Fibroblast of skin of abdomen (primary cell): ENCODE results near the gene ABR.
A peak's percentile ranks its signal among the peaks of the same experiment; 100 is the strongest.

Source experiments
- DNase-seq: peaks from one replicate; pipeline ENCODE4 v3.0.0-alpha.2; 2013

ABR gene

GRCh38 chr17:1029196-1029921 is 150.4 kb downstream of the ABR start:
- DNase-seq = peak; percentile 34

- no peak for DNase-seq
These were observed 152.7 kb downstream of the ABR start for GRCh38 chr17:1027044-1027443.

GRCh38 chr17:1026599-1026975 is 153.2 kb downstream of the ABR start:
- DNase-seq = no peak

GRCh38 chr17:1025733-1026598 is 153.8 kb downstream of the ABR start:
- no peak for DNase-seq

GRCh38 chr17:1024076-1024475 is 155.7 kb downstream of the ABR start:
- DNase-seq = no peak

- DNase-seq = no peak
These were observed 157.3 kb downstream of the ABR start for GRCh38 chr17:1022278-1023024.

- DNase-seq = no peak
These were observed 158.6 kb downstream of the ABR start for GRCh38 chr17:1021147-1021546.

GRCh38 chr17:1019451-1019850 is 160.3 kb downstream of the ABR start:
- DNase-seq = no peak

GRCh38 chr17:1018547-1018946 is 161.2 kb downstream of the ABR start:
- DNase-seq = no peak

- DNase-seq = no peak
These were observed 166.1 kb downstream of the ABR start for GRCh38 chr17:1013729-1014090.

- no peak for DNase-seq
These were observed 166.7 kb downstream of the ABR start for GRCh38 chr17:1012823-1013728.

- no peak for DNase-seq
These were observed 167.7 kb downstream of the ABR start for GRCh38 chr17:1011760-1012735.

GRCh38 chr17:1011138-1011537 is 168.6 kb downstream of the ABR start:
- DNase-seq = no peak

- no peak for DNase-seq
These were observed 169.2 kb downstream of the ABR start for GRCh38 chr17:1010586-1010985.

- DNase-seq = no peak
These were observed 169.7 kb downstream of the ABR start for GRCh38 chr17:1010086-1010450.

- DNase-seq = no peak
These were observed 170.3 kb downstream of the ABR start for GRCh38 chr17:1009229-1010085.

GRCh38 chr17:1008008-1008761 is 171.6 kb downstream of the ABR start:
- DNase-seq = no peak

- DNase-seq = no peak
These were observed 172.3 kb downstream of the ABR start for GRCh38 chr17:1007310-1008007.

- DNase-seq = no peak
These were observed 173.7 kb downstream of the ABR start for GRCh38 chr17:1006054-1006453.
